GM19025 (cell line): ENCODE measurements around the gene CCDC93.
A peak's percentile ranks its signal among the peaks of the same experiment; 100 is the strongest.

Experiments used
- ATAC-seq: cut with Tn5 transposase; IDR thresholded peaks from one replicate; pipeline ENCODE4 v1.9.1; 2021; ENCODE audit warnings: mild to moderate bottlenecking, low read depth, moderate library complexity; ENCODE audit not compliant: unreplicated experiment

The CCDC93 gene, protein sequence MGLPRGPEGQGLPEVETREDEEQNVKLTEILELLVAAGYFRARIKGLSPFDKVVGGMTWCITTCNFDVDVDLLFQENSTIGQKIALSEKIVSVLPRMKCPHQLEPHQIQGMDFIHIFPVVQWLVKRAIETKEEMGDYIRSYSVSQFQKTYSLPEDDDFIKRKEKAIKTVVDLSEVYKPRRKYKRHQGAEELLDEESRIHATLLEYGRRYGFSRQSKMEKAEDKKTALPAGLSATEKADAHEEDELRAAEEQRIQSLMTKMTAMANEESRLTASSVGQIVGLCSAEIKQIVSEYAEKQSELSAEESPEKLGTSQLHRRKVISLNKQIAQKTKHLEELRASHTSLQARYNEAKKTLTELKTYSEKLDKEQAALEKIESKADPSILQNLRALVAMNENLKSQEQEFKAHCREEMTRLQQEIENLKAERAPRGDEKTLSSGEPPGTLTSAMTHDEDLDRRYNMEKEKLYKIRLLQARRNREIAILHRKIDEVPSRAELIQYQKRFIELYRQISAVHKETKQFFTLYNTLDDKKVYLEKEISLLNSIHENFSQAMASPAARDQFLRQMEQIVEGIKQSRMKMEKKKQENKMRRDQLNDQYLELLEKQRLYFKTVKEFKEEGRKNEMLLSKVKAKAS

DNA sequence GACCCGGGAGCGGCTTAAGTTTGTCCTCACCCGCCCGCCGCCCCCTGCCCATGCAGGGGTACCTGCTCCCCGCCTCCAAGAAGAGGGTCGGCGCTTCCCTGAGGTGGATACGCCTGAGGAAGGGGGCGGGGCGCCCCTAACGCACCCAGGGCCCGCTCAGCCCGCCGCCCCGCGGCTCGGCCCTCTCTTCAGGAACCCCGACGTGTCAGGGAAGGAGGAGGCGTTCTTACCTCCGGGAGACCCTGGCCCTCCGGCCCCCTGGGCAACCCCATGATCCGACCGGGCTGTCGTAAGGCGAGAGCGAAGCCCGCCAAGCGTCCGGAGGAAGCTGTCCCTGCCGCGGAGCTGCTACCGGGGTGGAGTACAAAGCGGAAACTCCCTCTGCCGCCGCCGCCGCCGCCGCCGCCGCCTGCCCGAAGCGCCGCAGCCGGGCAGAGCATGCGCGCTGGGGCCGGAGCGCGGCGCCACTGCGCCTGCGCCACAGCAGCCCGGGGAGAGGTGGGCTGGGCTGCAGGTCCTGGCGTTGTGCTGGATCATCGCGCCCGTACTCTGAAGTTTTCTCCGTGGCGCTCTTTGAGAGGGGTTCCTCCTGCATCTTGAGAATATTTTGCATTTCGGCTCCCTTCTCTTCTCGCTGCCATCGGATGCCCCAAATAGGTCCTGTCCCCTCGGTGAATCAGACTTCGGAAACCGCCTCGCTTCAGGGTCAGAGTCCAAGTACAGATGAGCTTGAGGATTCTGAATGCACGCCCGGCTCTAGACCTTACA lies at the start of gene CCDC93:
CCDC93 (minus strand) TSS at position 347 of the 768 bp plus-strand sequence; CDS start at position 272, 75 bp downstream.
- ATAC-seq = peak; percentile 84

DNA sequence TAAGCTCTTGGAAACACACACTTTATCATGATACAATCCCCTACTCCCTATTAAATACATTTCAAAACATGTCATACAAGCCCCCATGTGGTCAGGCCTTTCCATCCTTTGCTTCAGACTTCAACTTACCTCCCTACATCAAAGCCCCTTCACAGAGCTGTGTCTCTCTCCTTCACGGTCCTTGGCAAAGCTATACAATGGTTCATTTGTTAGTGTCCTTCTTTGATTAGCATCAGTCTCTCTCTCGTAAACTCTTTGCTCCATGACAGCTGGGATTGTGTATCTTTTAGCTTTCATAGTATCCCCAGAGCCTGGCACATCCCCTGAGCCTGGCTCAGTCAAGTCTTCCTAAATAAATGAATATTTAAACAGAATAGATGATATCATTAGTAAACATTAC lies 48.8 kb upstream of the CCDC93 start:
- ATAC-seq = no peak

DNA sequence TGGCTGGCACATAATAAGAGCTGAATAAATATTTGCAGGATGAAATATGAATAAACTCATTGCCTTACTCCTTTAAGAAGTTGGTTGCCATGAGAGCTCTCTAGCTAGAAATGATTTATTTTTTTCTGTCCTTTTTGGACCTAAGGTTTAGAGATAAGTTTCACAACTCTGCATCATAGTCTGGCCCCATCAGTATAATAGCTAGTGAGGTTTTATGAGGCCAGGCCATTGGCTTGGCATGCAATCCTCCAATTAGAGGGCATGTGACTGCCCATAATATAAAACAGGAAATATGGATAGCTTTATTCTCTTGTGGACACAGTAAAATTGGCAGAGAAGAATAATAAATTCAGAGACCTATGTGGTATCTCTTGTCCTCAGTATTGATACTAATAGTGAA lies 48.2 kb upstream of the CCDC93 start:
- ATAC-seq = no peak

DNA sequence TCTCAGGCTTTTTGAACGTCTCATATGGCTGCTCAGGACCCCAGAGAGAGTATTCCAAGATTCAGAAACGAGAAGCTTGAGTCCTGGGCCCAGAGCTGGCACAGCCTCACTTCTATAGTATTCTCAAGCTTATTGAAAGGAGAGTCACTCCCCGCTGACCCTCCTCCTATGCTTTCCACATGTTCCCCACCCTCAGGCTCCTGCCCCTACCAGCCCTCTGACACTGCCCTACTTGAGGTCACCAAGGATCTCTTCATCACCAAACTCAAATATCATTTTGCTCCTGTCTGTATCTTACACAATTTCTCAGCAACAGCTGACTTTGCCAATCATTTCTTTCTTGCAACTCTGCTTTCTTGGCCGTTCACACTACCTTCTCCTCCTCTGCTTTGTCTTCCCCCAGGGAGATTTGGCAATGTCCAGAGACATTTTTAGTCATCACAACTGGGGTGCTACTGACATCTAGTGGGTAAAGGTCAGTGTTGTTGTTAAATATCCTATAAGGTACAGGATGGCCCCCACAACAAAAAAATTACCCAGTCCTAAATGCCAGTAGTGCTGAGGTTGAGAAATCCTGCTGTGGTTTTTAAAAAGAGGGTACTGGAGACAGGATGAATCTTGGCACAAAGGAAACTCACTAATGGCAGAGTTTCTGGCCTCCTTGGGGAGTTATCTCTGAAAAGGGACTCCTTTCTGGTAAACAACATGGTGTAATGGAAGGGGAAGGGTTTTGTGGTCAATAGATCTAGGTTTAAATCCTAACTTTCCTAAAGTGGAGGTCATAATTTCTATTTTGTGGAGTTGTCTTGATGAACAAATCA lies 47.5 kb upstream of the CCDC93 start:
- ATAC-seq = peak; percentile 78

DNA sequence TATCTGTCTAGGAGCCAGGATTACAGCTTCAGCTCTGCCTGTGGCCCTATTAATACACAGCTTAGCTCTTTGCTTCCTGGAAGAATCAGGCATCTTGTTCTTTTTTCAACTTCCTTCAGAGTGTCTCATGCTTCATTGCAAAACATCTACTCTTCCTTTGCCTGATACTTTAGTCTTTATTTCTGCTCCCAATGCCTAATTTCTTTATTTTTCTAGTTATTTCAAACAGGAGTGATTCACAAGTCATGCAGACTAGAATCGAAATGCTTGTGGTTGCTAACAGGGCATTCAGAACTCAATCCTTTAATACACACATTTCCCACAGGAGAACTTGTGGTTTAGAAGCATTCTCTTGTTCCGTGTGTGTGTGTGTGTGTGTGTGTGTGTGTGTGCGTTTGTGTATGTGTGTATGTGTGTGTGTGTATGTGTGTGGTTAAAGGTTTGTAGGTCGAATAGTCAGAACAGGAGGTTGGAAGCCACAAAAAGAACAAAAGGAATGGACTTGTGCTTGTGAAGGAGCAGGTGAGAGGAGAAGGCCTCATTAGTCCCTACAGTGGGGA lies 46.1 kb upstream of the CCDC93 start:
- ATAC-seq = no peak

DNA sequence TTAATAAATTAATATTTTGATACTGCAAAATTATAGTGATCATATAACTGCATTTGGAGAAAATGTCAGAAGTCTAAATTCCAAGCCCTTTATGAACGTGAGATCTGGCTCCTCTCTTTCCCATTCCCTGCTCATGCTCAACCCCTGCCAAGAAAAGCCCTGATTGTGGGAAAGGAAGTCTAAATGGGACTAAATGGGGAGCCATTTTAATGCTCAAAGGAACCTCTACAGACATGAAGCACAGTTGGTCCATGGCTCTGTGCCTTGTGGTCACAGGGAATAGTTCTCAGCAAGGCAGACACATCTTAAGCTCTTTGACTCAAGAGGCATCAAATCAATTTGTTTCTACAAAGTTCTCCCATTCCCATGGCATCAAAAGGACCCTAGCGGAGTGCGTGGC lies 45.1 kb upstream of the CCDC93 start:
- ATAC-seq = no peak

DNA sequence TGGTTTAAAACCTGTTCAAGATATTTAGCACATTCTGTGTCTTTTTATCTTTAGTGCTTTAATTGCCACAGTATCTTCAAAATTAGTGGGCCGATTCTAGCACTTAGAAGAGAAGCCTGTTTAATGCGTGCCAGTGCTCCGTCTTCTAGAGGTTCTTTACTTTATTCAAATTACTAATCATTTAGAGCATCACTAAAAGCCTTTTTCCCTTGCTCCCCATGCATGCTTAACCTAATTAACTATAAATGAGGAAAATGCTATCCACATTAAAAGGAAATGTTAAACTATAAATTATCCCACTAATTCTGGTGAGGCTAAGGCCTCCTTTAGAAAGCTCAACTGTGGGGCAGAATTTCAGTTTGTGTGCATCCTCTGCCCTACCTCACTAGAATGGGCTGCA lies 42.9 kb upstream of the CCDC93 start:
- no peak for ATAC-seq

DNA sequence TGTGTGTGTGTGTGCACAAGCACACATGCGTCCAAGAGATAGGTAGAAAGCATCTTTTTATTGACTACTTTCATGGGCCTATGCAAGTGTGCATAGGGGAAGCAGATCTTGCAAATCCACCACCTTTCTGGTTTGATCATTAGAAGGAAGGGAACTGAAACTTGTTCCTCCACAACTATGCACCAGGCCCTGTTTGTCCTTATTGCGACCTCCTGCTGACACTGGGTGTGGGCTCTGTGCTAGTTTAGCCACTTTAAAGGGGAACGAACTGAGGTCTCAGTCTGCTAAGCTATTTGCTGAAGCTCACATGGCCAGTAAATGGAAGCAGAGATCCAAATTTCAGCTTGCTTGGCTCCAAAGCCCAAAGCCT lies 42.3 kb upstream of the CCDC93 start:
- ATAC-seq = peak; percentile 77

DNA sequence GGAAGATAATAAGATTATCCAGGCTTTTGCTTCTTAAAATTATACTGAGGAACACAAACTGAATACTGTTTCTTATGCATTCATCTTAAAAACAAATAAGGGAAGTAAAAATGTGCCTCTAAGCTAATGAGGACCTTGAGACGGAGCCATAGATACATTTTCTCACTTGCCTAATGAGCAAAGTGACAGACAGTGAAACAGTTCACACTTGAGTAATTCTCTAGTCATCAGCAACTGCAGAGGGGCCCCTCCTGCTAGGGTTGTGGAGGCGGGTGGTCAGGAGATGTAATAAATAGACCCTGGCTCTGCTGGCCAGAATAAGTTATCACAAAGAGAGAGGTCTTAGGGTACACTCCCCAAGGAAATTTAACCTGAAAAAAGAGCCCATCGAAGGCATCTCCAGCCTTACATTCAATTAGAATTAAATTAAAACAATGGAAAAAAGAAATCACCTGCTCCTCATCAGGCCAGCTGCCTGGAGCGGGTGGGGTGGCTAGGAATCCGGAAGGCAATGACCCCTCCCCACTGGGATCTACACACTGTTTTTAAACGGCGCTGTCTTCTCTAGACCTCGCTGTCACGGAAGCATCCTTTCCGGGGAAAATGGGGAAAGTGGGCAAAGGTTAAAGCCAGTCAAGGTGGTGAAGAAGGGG lies 41.8 kb upstream of the CCDC93 start:
- ATAC-seq = peak; percentile 68

DNA sequence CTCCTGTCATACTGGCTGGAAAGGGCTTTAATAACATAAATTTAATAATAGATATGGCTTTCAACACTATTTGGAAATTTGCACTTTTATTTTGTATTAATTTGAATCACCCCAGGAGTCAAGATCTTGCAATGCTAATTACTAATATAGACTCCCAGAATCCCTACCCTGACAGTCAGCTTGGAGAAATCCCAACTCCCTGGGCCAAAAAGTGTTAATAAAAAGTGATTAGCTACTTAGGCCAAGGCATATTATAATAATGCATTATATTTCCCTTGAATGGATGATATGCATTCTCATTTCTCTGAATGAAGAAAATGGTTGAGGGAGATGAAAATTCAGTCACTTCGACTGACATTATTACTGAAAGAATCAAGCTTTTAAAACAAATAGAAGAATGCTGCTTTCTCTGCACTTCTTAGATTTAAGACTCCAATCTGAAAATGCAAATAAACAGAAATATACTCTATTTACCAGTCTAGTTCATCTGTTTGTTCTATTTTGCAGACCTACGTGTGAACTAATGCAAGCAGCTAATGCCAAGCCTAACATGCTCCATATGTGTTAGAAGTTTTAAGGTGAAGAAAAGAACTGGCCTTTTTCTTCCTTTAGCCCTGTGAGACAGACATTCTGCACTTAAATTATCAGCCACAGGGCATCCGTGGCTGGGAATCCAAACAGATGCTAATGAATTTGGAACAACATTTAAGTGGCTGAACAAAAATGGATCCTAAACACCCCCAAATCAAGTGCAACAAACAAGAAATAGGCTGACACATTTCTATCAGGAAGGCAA lies 40.5 kb upstream of the CCDC93 start:
- ATAC-seq = no peak

DNA sequence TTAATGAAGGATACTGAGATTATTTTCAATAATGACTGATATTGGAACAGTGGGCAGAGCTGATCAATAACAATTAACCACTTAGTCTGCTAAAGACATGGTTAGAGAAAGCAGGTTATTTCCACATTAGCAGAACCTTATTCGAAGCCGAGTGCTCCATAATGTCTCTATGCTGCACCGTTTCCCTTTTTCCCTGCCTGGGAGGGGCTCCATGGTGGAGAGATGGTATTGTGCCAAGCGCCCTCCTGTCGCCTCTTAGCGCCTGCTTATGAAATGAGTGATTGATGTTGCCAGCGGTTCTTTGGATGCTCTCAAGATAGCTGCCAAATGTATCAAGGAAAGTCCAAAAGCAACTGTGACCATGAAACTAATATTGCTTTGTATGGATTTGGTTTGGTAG lies 39.8 kb upstream of the CCDC93 start:
- ATAC-seq = no peak

DNA sequence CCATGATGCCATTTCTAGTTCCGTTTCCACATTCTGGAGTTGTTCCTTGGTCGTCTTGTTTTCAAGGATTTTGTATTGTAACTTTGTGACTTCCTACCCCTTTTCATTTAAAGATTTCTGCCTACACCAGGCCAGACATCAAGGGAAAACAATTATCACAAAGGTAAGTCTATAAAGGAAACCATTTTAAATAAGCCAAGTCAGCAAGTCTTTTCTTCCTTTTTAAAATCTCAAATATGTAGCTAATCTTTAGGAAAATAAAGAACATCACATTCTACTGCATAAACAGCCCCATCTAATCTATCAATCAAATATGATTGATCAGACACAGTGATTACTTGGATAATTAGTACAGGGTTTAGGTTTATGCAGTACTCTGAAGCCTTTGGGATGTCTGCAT lies 38.6 kb upstream of the CCDC93 start:
- ATAC-seq = no peak

DNA sequence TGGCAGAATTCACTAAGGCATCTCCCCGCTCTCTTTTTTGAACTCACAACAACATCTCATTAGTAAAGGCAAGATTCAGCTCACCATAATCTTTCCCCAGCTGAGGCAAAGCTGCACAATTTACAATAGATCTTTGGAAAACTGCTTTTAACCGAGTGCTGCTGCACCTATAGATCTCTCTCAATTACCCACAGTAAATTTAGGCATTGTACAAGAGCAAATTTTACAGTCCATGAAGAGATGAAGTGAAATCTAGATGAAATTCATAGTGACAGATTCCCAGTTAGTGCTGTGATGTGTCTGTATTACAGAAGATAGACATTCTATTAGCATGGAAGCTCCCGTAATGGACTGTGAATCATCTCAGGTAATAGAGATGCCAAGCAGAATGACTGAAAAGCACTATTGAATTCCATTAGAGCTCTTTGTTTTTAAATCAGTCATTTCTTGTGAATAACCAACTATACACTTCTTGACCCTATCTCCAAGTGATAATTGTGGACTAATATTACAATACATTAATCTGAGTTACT lies 38.0 kb upstream of the CCDC93 start:
- ATAC-seq = no peak

DNA sequence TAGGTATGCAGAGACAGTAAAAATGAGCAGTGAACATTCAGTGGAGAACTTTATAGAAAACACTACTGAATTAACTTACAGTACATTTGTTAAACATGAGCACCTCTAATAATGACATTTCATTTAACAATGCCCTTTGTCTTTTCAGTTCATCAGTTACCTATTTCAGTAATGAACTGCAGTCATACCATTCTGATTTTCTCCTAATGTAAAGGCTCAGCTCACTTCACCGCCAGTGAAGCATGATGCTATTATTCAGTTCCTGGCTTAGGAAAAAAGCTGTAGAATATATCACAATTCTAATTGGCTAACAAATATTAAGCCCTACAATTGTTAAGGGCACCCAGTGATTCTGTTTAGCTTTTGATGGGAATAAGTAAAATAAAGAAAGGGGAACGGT lies 37.1 kb upstream of the CCDC93 start:
- no peak for ATAC-seq

DNA sequence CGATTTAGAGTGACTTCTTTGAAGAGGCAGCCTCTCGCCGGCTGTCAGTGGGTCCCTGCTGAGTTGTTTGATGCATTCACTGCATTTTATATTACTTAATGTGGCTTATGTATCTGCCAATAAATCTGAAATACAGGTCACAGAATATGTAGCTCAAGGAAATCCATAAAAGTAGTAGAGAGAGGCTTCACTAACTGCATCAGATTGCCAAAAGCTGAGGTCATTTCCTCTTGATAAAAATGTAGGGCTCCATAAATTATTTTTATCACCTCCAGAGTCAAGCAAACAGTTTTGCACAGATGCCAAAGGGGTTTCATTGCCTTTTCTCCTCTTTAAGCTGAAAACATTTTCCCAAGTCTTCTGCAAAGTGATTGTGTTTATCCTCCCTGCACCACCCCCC lies 36.5 kb upstream of the CCDC93 start:
- ATAC-seq = no peak

DNA sequence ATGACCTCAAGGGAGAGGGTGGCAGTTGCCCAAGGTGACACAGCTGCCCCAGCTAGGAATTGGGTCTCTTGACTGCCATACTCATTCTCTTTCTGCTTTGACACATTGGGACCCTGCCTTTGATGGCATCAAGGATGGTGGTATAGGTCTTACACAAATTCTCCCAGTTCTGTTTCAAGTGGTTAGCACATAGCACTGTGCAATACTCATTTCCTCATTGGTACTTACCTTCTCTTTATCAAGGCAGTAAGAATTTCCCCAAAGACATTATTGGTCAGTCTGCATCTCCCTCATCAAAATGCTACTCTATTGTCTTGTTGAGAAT lies 35.9 kb upstream of the CCDC93 start:
- ATAC-seq = peak; percentile 62

DNA sequence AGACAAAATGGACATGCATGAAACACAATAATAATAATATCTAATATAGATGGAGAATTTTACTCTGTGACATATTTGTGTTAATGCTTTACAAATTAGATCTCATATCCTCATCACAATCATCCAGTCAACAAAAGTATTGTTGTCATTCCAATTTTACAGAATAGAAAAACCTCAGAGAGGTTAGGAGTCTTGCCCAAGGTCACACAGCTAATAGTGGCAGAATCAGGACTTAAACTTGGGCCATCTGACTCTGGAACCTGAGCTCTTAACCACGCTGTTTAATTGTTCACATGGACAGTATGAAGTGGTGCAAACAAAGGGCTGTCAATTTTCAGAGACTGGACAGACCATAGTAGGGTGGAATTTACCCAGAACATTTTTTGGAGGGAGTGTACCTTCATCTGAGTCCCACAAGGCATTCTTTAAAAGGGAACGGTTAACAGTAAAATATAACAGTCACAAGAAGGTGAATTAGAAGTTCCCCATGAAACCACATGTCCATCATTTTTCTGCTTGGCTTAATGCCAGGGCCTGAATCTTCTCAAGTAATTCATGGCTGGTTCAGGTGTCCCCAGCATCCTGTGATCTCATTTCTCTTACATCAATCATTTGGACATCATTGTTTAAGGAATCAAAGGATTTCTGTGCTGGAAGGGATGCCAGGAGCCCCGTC lies 35.4 kb upstream of the CCDC93 start:
- no peak for ATAC-seq

DNA sequence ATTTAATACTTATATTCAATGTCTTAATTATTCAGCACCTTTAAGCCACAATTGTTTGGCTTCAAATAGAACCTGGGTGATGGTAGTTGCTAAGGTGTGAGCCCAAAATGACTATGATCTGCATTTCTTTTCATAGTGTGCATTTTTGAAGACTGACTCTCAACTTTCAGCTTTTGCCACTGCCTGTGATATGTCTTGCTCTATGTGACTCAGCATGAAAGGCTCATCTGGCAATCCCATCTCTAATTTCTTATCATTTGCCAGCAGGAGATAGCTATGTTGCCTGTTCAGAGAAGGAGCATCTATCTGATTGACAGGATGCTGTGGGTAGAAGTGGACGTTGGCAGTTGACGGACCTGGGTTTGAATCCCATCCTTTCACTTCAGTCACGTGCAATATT lies 34.5 kb upstream of the CCDC93 start:
- no peak for ATAC-seq
